DMS114 treated with DMSO at 0.1 percent for 48 hours (cell line): ENCODE data around the gene GRAMD2B.
A peak's percentile ranks its signal among the peaks of the same experiment; 100 is the strongest.
"Not testable (repeated sequence)": the region's sequence is repeated elsewhere in the genome, so short reads cannot be mapped to it uniquely, and the experiment has no call there.

Experiments used
- DNase-seq: peaks from one replicate; lab custom pipeline; 2025; ENCODE audit not compliant: unreplicated experiment; lab: John Stamatoyannopoulos, UW

Gene GRAMD2B

GRCh38 chr5:126422994-126423788, at the start of gene GRAMD2B:
GRAMD2B (plus strand) TSS chr5:126423409; CDS start chr5:126423607, 198 bp downstream.
- DNase-seq, result peak; percentile 18

- DNase-seq, result no peak
These were observed 49.1 kb upstream of the GRAMD2B start for GRCh38 chr5:126374109-126374416.

GRCh38 chr5:126376443-126376842, 46.8 kb upstream of the GRAMD2B start:
- DNase-seq, result no peak

GRCh38 chr5:126377424-126377823, 45.8 kb upstream of the GRAMD2B start:
- DNase-seq, result no peak

- not testable (repeated sequence) for DNase-seq
These were observed 42.9 kb upstream of the GRAMD2B start for GRCh38 chr5:126380316-126380715.

GRCh38 chr5:126383246-126383645, 40.0 kb upstream of the GRAMD2B start:
- DNase-seq, result no peak

GRCh38 chr5:126383776-126384175, 39.4 kb upstream of the GRAMD2B start:
- no peak for DNase-seq

GRCh38 chr5:126384985-126385384, 38.2 kb upstream of the GRAMD2B start:
- DNase-seq, result no peak

GRCh38 chr5:126385524-126386502, 37.4 kb upstream of the GRAMD2B start:
- no peak for DNase-seq

GRCh38 chr5:126389179-126389578, 34.0 kb upstream of the GRAMD2B start:
- DNase-seq, result no peak

- DNase-seq, result no peak
These were observed 33.2 kb upstream of the GRAMD2B start for GRCh38 chr5:126390051-126390450.

GRCh38 chr5:126391386-126391785, 31.8 kb upstream of the GRAMD2B start:
- DNase-seq, result no peak

- DNase-seq, result no peak
These were observed 28.9 kb upstream of the GRAMD2B start for GRCh38 chr5:126394211-126394788.

GRCh38 chr5:126395198-126395597, 28.0 kb upstream of the GRAMD2B start:
- DNase-seq, result no peak

- DNase-seq, result no peak
These were observed 27.6 kb upstream of the GRAMD2B start for GRCh38 chr5:126395605-126396004.

GRCh38 chr5:126396721-126397120, 26.5 kb upstream of the GRAMD2B start:
- not testable (repeated sequence) for DNase-seq

- DNase-seq, result no peak
These were observed 24.4 kb upstream of the GRAMD2B start for GRCh38 chr5:126398791-126399190.

GRCh38 chr5:126400621-126401251, 22.5 kb upstream of the GRAMD2B start:
- no peak for DNase-seq

GRCh38 chr5:126402621-126403555, 20.3 kb upstream of the GRAMD2B start:
- DNase-seq, result no peak

- DNase-seq, result no peak
These were observed 19.3 kb upstream of the GRAMD2B start for GRCh38 chr5:126403876-126404275.
